ENCODE data around the gene TXNL1.

TXNL1 gene

GRCh38 chr18:56652802-56653201 is 14.4 kb upstream of the TXNL1 start:
- Mint-ChIP-seq H3K4me1 (peaks cover 30% of the 10 kb centered on the region), H3K27ac (peak overlapping the region; percentile 74), H3K9me3 (peaks cover 3% of the 10 kb centered on the region), H3K4me3 (peak overlapping the region; percentile 22), H3K36me3 (peaks cover 4% of the 10 kb centered on the region), H3K27me3 (no peaks in the 10 kb centered on the region)
- DNase-seq (ENCODE audit: low spot score in 2 of 2) (no peak), ATAC-seq (ENCODE audit: low read depth) (no peak)

- no peak for DNase-seq (ENCODE audit: low spot score in 2 of 2)
- peaks cover 3% of the 10 kb centered on the region for H3K36me3 Mint-ChIP-seq
- no peaks in the 10 kb centered on the region for H3K27me3 Mint-ChIP-seq
- peak overlapping the region; percentile 95 for H3K4me3 Mint-ChIP-seq
- peaks cover 3% of the 10 kb centered on the region for H3K9me3 Mint-ChIP-seq
- no peak for ATAC-seq (ENCODE audit: low read depth)
- H3K4me1 Mint-ChIP-seq: peaks cover 30% of the 10 kb centered on the region
- H3K27ac Mint-ChIP-seq: peak overlapping the region; percentile 88
Observed at GRCh38 chr18:56651771-56652092, 13.3 kb upstream of the TXNL1 start.

- peaks cover 30% of the 10 kb centered on the region for H3K4me1 Mint-ChIP-seq
- peak; percentile 83 to 93 for DNase-seq (ENCODE audit: low spot score in 2 of 2)
- peaks cover 3% of the 10 kb centered on the region for H3K36me3 Mint-ChIP-seq
- H3K27ac Mint-ChIP-seq: peak within 1 kb of the TSS; percentile 88
- H3K4me3 Mint-ChIP-seq: peak within 1 kb of the TSS; percentile 95
- H3K27me3 Mint-ChIP-seq: no peaks in the 10 kb centered on the region
- H3K9me3 Mint-ChIP-seq: peaks cover 3% of the 10 kb centered on the region
- ATAC-seq (ENCODE audit: low read depth): peak; percentile 93
Observed at GRCh38 chr18:56650944-56651770, 12.8 kb upstream of the TXNL1 start, which contains the start of gene WDR7. Gene WDR7, plus strand, starts transcription at chr18:56651359. Its CDS starts 21,157 bp downstream, at chr18:56672516.

GRCh38 chr18:56649996-56650395 is 11.6 kb upstream of the TXNL1 start:
- peaks cover 26% of the 10 kb centered on the region for H3K4me1 Mint-ChIP-seq
- no peaks in the 10 kb centered on the region for H3K27me3 Mint-ChIP-seq
- H3K36me3 Mint-ChIP-seq: peaks cover 3% of the 10 kb centered on the region
- no peak overlapping the region for H3K4me3 Mint-ChIP-seq
- H3K9me3 Mint-ChIP-seq: peaks cover 3% of the 10 kb centered on the region
- H3K27ac Mint-ChIP-seq: no peak overlapping the region
- DNase-seq (ENCODE audit: low spot score in 2 of 2): no peak
- ATAC-seq (ENCODE audit: low read depth): no peak

- H3K36me3 Mint-ChIP-seq: no peaks in the 10 kb centered on the region
- no peaks in the 10 kb centered on the region for H3K9me3 Mint-ChIP-seq
- H3K27me3 Mint-ChIP-seq: no peaks in the 10 kb centered on the region
- H3K27ac Mint-ChIP-seq: no peak overlapping the region
- peaks cover 19% of the 10 kb centered on the region for H3K4me1 Mint-ChIP-seq
- DNase-seq (ENCODE audit: low spot score in 2 of 2): no peak
- ATAC-seq (ENCODE audit: low read depth): no peak
- H3K4me3 Mint-ChIP-seq: no peak overlapping the region
Observed at GRCh38 chr18:56647951-56648893, 9.8 kb upstream of the TXNL1 start.

- H3K4me3 Mint-ChIP-seq: no peak overlapping the region
- no peak overlapping the region for H3K27ac Mint-ChIP-seq
- peaks cover 12% of the 10 kb centered on the region for H3K4me1 Mint-ChIP-seq
- DNase-seq (ENCODE audit: low spot score in 2 of 2) (no peak), ATAC-seq (ENCODE audit: low read depth) (no peak)
- no peaks in the 10 kb centered on the region for H3K27me3 Mint-ChIP-seq
- no peaks in the 10 kb centered on the region for H3K36me3 Mint-ChIP-seq
- no peaks in the 10 kb centered on the region for H3K9me3 Mint-ChIP-seq
Observed at GRCh38 chr18:56647071-56647470, 8.7 kb upstream of the TXNL1 start.

GRCh38 chr18:56645415-56646016 is 7.1 kb upstream of the TXNL1 start:
- Mint-ChIP-seq H3K27ac (no peak overlapping the region), H3K4me1 (peaks cover 2% of the 10 kb centered on the region), H3K36me3 (no peaks in the 10 kb centered on the region), H3K4me3 (no peak overlapping the region), H3K27me3 (no peaks in the 10 kb centered on the region), H3K9me3 (no peaks in the 10 kb centered on the region)
- ATAC-seq (ENCODE audit: low read depth) (peak; percentile 49), DNase-seq (ENCODE audit: low spot score in 2 of 2) (no peak)

- ATAC-seq (ENCODE audit: low read depth): no peak
- DNase-seq (ENCODE audit: low spot score in 2 of 2): no peak
- peaks cover 8% of the 10 kb centered on the region for H3K4me1 Mint-ChIP-seq
- H3K27me3 Mint-ChIP-seq: no peaks in the 10 kb centered on the region
- peaks cover 1% of the 10 kb centered on the region for H3K9me3 Mint-ChIP-seq
- no peak overlapping the region for H3K27ac Mint-ChIP-seq
- H3K4me3 Mint-ChIP-seq: no peak overlapping the region
- peaks cover 1% of the 10 kb centered on the region for H3K36me3 Mint-ChIP-seq
Observed at GRCh38 chr18:56643381-56643780, 5.0 kb upstream of the TXNL1 start.

- H3K4me3 Mint-ChIP-seq: no peak overlapping the region
- H3K27ac Mint-ChIP-seq: no peak overlapping the region
- H3K27me3 Mint-ChIP-seq: no peaks in the 10 kb centered on the region
- ATAC-seq (ENCODE audit: low read depth) (no peak), DNase-seq (ENCODE audit: low spot score in 2 of 2) (no peak)
- H3K9me3 Mint-ChIP-seq: peaks cover 1% of the 10 kb centered on the region
- peaks cover 1% of the 10 kb centered on the region for H3K36me3 Mint-ChIP-seq
- peaks cover 15% of the 10 kb centered on the region for H3K4me1 Mint-ChIP-seq
Observed at GRCh38 chr18:56641714-56642337, 3.4 kb upstream of the TXNL1 start.

- H3K4me3 Mint-ChIP-seq: no peak overlapping the region
- peaks cover 1% of the 10 kb centered on the region for H3K9me3 Mint-ChIP-seq
- peaks cover 4% of the 10 kb centered on the region for H3K36me3 Mint-ChIP-seq
- DNase-seq (ENCODE audit: low spot score in 2 of 2): no peak
- H3K4me1 Mint-ChIP-seq: peaks cover 27% of the 10 kb centered on the region
- no peaks in the 10 kb centered on the region for H3K27me3 Mint-ChIP-seq
- H3K27ac Mint-ChIP-seq: peak overlapping the region; percentile 94
- ATAC-seq (ENCODE audit: low read depth): no peak
Observed at GRCh38 chr18:56639571-56639970, 1.2 kb upstream of the TXNL1 start.

GRCh38 chr18:56639104-56639381 is 651 bp upstream of the TXNL1 start:
- peak; percentile 5 for ATAC-seq (ENCODE audit: low read depth)
- peak overlapping the region; percentile 94 for H3K27ac Mint-ChIP-seq
- DNase-seq (ENCODE audit: low spot score in 2 of 2): no peak
- H3K27me3 Mint-ChIP-seq: no peaks in the 10 kb centered on the region
- H3K36me3 Mint-ChIP-seq: peaks cover 7% of the 10 kb centered on the region
- peaks cover 30% of the 10 kb centered on the region for H3K4me1 Mint-ChIP-seq
- peak overlapping the region; percentile 96 for H3K4me3 Mint-ChIP-seq
- peaks cover 1% of the 10 kb centered on the region for H3K9me3 Mint-ChIP-seq

- Mint-ChIP-seq H3K9me3 (peaks cover 1% of the 10 kb centered on the region), H3K4me1 (peaks cover 32% of the 10 kb centered on the region), H3K4me3 (peak overlapping the region; percentile 96), H3K27ac (peak overlapping the region; percentile 94), H3K27me3 (no peaks in the 10 kb centered on the region), H3K36me3 (peaks cover 9% of the 10 kb centered on the region)
- peak; percentile 1 for ATAC-seq (ENCODE audit: low read depth)
- DNase-seq (ENCODE audit: low spot score in 2 of 2): no peak
Observed at GRCh38 chr18:56637711-56638231, 621 bp downstream of the TXNL1 start.

- no peak for ATAC-seq (ENCODE audit: low read depth)
- no peaks in the 10 kb centered on the region for H3K27me3 Mint-ChIP-seq
- peaks cover 9% of the 10 kb centered on the region for H3K36me3 Mint-ChIP-seq
- DNase-seq (ENCODE audit: low spot score in 2 of 2): no peak
- H3K4me1 Mint-ChIP-seq: peaks cover 35% of the 10 kb centered on the region
- peak overlapping the region; percentile 96 for H3K4me3 Mint-ChIP-seq
- H3K27ac Mint-ChIP-seq: peak overlapping the region; percentile 94
- peaks cover 1% of the 10 kb centered on the region for H3K9me3 Mint-ChIP-seq
Observed at GRCh38 chr18:56637176-56637575, 1.2 kb downstream of the TXNL1 start.

All from memory B cell (primary cell).